GM23338 (cell line): ENCODE data around the gene DPYSL3.

Experiments used
- POLR2AphosphoS5 ChIP-seq: IDR thresholded peaks from 2 replicates; pipeline ENCODE4 v1.6.1; 2016; ENCODE audit warnings: antibody characterized with exemption, low read depth
- REST ChIP-seq: IDR thresholded peaks from one replicate; pipeline ENCODE4 v1.6.1; 2018; ENCODE audit warnings: antibody characterized with exemption; ENCODE audit not compliant: unreplicated experiment
- ZNF114 ChIP-seq: fragments of 250-450 bp; sonication (Bioruptor Pico); IDR thresholded peaks from 2 replicates; pipeline ENCODE4 v1.5.0; 2020; ENCODE audit warnings: mild to moderate bottlenecking, moderate library complexity
- ZNF462 ChIP-seq: fragments of 250-450 bp; sonication (Bioruptor Pico); IDR thresholded peaks from 2 replicates; pipeline ENCODE4 v1.5.0; 2020; ENCODE audit warnings: mild to moderate bottlenecking, moderate library complexity
- TF ChIP-seq, protein P1 (sequence below), 2 experiments: fragments of 200-600 bp in 1 of 2; sonication (generic) in 1 of 2; conservative IDR thresholded peaks; 2 replicates each; pipeline versions ENCODE4 v1.5.1 to v1.6.1; 2016 to 2017; ENCODE audit warnings: antibody characterized with exemption in 2 of 2, low read depth in 2 of 2, mild to moderate bottlenecking in 2 of 2, moderate library complexity in 1 of 2

DNA sequence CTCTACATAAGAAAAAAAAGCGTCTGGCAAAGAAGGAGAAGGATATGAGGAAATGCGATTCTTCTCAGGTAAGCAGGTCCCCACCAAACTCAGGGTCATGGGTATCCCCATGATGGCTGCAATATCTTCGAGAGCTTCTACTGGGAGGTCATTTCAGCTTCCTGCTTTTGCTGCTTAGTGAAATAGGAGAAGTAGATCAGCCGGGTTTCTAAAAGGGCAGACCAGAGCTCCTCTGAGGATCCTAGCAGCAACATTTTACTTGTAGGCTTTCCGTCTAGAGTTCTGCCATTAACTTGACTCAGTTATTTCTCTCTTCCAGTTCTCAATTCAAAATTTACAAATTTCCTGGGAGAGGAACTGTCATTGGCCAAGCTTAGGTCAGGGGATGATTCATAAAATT lies 134.7 kb downstream of the DPYSL3 start:
- TF ChIP-seq POLR2AphosphoS5 (no peak), ZNF114 (CRISPR knock-in tag) (no peak), ZNF462 (no peak), REST (no peak)
- TF ChIP-seq, protein P1, sequence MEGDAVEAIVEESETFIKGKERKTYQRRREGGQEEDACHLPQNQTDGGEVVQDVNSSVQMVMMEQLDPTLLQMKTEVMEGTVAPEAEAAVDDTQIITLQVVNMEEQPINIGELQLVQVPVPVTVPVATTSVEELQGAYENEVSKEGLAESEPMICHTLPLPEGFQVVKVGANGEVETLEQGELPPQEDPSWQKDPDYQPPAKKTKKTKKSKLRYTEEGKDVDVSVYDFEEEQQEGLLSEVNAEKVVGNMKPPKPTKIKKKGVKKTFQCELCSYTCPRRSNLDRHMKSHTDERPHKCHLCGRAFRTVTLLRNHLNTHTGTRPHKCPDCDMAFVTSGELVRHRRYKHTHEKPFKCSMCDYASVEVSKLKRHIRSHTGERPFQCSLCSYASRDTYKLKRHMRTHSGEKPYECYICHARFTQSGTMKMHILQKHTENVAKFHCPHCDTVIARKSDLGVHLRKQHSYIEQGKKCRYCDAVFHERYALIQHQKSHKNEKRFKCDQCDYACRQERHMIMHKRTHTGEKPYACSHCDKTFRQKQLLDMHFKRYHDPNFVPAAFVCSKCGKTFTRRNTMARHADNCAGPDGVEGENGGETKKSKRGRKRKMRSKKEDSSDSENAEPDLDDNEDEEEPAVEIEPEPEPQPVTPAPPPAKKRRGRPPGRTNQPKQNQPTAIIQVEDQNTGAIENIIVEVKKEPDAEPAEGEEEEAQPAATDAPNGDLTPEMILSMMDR (conservative IDR thresholded peaks at IDR 0.05; ENCODE audit: low read depth in 2 of 2) = no peak
